HK-2 (cell line): Measurements from ENCODE around the gene TRIM29.
A peak's percentile ranks its signal among the peaks of the same experiment; 100 is the strongest.

Source experiments
- DNase-seq: peaks from one replicate; pipeline ENCODE4 v3.0.0-alpha.2; 2018; ENCODE audit not compliant: unreplicated experiment

Gene TRIM29

DNA sequence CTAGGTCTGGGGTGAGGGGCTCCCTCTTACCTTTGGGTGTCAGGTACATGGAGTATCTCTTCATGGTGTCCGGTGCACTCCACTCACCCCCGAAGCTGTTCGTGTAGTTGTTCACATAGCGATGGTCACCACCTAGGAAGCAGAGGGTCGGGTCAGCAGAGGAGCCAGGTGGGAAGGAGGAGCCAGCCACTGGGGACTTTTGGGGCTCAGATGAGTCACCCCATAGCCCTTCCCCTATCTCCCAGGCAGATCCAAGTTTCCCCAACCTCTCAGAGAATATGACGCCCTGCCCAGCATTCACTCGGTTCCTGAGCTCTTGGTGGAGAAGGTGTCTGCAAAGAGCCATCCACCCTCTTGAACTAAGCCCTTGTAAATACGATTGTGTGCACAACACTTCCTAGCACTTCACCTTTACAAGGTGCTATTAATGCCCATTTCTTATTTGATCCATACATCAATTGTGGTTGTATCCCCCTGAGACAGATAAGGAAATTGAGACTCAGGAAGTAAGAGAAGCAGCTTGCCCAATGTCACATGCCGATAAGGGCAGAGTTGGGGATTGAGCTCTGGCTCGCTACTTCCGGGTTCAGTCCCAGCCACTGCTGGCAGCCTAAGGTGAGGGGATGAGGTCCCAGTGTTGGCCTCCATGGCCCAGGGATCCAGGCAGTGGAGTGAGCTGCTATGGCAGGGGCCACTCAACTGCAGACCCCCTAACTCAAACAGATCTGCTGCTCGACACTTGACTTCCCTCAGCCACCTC, 14.8 kb downstream of the TRIM29 start:
- DNase-seq: no peak

DNA sequence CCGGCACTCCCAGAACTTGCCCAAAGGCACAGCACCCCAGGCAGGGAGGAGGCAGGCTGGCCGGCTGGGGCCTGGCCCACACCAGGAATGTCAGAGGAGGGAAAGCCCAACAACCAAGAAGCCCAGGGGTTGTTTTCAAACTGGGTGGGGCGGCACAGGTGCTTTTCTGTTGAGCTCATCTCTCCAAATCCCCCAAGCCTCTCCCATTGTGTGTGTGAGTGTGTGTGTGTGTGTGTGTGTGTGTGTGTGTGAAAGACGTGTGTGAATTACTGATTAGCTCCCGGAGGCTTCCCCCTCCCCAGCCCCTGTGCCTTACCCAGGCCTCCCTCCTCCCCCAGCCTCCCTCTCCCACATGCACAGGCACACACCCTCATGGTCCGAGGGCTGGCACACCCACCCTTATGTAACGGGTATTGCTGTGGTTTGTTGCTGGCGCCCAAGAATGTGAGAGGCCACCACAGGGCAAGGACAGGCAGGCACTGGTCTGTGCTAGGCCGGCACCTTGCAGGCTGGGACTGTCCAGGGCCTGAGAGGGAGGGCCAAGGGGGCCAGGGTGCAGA, 15.9 kb downstream of the TRIM29 start:
- no peak for DNase-seq

DNA sequence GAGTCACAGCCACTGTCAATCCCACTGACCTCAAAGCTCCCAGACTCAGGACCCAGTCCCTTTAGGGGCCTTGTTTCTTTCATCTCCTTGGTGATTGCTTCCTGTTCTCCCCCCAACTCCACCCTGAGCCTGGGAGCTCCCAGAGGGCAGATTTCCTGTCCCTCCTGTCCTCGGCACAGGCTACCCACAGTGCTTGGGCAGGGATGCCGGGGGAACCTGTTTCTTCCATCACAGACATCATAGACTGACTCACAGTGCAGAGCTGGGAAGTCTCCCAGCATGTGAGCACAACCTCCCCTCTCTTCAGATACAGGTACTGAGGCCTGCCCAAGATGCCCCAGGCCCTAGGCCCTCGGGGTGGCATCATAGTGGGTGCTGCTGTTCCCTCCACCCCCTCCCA, 16.6 kb downstream of the TRIM29 start:
- DNase-seq: no peak

DNA sequence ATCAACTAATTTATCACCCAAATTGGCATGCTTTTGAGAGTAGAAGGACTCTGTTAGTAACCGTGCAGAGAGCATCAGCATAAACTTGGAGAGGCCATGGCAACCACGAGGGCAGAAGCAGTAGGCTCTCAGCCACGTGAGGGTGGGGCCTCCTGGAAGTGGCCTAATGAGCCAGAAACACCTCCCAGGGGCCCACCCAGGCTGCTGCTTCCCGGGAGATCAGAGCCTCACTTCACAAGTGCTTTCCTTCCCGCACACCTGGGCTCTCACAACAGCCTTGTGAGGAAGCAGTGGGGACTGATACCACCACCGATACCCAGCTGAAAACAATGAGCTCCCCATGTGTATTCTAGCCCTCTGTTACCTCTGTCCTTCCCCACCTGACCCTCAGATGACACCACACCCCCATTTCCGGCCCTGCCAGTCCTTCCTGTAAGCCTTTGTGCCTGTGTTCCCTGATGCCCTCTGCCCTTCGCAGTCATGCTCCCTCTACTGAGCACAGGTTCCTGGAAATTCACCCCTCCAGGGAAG, 17.0 kb downstream of the TRIM29 start:
- DNase-seq: no peak

DNA sequence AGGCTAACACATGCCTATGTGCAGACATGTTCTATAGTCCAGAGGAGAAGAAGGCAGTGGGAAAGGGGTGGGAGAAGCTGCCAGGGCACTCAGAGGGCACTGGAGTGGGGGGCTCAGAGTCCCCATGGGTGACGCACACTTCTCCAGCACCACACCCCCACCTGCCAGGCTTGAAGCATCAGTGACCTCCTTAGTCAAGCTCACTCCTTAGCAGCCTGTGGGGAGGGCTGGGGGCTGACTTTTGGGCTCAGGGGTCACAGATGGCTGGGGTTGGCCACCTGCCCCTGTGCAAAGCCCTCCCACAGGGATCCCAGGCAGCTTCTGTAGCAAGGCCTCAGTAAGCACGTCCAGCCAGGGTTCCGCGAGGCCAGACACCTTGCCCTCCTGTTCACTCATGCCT, 18.8 kb downstream of the TRIM29 start:
- DNase-seq: no peak

DNA sequence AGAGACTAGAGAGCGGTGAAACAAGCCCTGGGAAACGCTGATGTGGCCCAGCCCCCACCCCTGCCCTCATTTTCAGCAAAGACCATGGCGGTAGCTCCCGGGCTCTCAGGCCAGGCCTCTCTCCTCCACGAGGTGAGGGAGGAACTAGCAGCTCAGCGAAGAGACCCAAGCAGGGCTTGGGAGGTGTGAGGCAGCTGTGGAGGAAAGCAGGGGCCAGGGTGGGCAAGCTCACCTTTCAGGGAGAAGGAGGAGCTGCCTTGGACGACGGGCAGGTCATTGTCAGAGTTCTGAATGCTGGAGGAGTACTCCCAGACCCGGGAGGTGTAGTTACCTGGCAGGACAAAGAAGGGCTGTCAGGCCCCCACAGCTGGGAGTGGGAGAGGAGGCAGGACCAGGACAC, 19.9 kb downstream of the TRIM29 start:
- no peak for DNase-seq

DNA sequence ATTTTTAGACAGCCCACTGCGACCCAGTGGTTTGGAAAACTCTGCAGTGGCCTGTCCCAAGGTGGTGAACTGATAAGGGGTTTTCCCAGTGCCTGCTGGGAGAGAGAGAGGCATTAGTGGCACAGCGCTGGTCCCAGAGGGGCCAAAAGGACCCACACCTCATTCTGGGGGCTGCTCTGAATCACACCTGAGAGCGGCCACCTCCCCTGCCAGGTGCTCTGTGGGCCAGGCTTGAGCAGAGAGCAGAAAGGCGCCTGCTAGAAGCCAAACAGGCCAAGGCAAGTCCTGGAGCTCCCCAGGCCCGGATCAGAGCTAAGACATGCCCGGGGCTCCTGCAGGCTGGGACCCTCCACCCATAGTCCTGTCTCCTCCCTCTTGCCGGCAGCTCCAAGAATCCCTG, 20.9 kb downstream of the TRIM29 start:
- DNase-seq: no peak

DNA sequence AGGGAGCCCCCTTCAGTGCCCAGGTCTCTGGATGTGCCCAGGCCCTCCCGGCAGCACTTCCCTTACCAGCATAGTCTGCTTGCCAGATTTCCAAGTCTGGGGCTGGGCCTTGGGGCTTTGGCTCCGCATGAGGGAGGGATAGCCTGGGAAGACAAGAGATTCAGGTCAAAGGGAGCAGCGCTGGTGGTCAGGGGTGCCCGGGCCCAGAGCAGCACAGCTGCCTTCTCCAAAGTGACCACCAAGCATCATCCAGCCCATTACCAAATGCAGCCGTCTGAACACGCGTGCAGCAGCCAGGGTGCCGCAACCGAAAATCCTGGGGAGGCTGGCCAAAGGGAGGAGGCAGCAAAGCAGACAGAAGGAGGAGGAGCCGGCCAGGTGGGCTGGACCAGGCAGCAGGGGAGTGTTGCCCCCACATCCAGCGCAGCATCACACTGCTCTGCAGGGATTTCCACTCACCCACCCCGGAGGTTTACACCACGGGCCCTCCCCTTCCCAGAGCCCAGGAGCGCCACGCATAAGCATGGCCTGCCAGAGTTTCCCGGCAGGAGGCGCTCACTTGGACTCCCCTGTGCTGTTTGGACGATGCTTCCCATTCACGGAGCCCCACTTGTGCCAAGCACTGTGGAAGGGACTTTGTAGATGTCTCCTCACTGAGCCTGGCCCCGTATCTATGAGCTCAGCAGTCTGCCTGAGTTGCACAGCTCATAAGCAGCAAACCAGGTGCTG, 22.5 kb downstream of the TRIM29 start:
- no peak for DNase-seq

DNA sequence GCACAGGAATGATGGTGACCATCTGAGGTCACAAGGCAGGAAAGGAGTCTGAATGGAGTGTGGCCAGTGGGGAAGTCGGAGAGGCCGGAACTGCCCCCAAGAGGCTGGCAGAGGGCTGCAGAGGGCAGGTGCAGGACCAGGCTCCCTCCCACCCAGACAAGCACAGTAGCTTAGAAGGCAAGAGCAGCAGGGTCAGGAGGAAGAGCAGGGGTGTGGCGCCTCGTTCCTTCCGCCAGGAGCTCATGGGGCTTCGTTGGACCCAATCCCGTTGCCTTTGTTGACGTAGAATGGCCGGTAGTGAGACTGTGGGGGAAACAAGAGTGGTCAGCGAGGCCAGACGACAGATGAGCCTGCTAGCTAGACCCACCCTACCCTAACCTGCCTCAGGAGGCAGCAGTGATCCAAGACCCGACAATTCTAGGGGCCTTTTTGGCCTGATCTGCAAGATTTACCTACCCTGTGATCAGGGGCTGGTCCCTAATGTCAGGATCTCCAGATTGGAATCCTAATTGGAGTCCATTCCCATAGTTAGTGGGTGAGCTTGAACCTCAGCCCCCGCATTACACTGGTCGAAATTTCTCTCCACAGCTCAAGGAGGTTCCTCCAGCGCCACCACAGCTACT, 25.6 kb downstream of the TRIM29 start:
- DNase-seq: no peak

DNA sequence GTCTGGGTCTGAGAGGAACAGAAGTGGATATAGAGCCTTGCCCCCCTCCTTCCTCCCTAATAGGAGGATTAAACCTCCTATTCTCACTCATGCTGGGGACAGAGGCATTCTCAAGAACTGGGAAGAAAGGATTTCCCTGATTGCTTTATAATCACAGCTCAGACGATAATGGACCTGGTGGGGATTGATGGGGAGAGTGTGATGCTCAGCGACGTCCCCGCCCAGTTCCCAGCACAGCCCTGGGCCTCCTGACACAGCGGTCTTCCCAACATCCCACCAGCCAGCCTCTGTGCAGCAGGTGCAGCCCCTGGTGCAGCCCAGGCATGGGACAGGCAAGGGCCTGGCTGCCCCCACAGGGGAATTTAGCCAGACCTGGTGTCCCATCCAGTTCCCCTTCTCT, 28.4 kb downstream of the TRIM29 start:
- DNase-seq: no peak

DNA sequence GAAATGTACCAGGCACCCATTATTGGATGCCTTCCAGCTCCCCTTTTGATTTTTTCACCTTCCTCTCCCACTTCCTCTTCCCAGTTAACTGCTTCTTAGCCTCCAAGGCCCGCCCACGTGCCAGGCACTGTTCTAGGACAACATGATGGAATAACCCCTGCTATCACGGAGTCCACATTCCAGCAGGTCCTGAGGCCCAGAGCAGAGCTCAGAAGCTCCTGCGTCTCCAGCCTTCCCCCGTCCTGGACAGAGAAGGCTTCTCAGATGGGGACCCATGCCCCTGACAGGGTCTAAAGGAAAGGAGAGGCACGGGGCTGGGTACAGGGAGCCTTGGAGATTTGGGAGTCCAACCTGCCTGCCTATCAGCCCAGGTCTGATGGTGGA, 29.1 kb downstream of the TRIM29 start:
- no peak for DNase-seq

DNA sequence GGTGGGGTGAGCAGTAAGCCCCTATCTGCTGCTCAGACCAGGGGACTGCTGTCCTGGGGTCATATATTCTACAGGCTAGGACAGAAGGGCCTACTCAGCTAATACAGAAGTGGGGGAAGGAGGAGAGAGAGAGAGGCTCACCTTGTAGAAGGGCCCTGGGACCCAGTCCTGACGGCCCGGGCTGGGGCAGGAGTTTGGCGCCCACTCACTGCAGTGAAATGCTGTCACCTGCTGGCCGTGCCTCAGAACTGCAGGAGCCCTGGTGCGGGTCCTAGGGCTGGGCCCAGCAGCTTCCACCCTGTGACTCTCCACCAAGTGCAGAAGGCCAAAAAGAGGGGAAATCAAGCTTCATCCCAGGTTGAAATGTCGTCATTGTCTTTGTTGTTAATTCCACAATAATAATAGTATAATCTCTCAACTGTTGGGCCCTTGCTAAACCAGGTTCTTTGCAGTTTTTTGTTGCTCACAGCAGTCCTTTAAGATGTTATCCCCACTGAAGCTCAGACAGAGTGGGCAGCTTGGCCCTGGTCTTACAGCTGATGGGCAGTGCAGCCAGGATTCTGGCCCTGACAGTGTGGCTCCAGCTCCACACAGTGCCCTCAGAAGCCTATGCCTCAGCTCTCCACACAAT, 29.6 kb downstream of the TRIM29 start:
- peak; percentile 52 for DNase-seq

DNA sequence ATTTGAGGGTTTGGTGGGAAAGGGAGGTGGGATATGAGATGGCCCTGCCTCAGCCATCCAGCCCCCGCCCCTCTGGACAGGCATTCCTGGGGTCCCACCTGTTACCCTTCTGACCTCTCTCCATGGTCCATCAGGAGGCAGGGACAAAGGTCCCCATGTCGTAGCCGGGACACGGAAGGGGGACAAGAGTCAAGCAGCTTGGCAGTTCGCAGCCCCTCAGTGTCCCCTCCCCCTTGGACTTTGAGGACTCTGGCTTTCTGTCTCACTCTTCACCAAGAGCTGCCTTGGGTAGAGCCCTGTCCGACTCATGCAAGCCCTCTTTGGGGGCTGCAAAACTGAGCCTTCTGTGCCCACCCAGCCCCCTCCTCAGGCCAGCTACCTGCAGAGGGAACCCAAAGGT, 30.2 kb downstream of the TRIM29 start:
- no peak for DNase-seq

DNA sequence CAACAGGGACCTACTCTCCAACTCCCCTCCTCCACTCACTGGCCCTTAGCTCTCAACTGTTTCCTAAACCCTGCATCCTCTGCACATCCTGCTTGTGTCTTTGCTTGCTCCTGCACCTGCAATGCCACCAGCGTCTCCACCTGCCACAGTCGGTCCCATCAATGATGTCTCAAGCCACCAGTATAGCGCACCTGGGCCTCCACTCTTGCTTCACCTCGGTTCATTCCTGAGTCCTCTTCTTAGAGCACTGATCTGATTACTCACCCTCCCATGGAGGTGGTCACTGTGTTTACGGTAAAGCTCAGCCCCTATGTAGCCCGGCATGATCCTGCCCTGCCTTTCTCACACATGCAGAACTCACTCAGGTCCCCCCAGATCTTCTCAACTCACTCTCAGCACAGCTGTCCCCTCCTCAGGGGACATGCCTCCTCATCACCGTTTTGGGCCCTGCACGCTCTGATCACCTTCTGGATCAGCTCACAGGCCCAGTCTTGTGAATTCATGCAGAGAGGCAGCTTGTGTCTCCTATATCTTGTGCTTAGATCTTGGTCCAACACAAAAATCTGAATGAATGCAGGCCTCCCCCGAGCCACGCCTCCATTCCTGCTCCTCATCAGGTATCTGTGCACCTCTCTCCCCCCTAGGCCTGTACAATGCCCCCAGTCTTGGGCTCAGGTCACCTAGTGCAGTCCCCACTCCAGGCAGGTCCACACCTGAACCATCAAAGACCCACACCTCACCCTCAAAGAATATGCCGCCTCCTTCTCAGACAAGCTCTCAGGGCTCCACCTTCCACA, 31.4 kb downstream of the TRIM29 start:
- DNase-seq: no peak

DNA sequence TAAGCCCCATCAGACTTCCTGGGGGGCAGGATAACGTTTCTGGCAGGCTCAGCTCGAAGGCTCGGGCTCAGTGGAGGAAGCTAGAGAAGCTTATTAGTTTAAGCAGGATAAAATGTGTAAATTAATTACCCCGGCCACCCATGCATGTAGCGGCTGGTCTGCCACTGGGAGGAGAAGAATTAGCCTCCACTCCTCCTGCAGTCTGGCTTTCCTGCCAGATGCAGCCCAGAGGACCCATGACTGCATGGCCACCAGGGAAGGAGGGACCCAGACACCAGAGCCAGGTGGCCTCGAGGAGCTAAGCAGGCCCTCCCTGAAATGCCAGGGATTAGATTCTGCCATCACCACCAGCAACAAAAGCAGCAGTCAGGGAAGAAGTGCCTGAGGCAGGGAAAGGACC, 32.3 kb downstream of the TRIM29 start:
- no peak for DNase-seq

DNA sequence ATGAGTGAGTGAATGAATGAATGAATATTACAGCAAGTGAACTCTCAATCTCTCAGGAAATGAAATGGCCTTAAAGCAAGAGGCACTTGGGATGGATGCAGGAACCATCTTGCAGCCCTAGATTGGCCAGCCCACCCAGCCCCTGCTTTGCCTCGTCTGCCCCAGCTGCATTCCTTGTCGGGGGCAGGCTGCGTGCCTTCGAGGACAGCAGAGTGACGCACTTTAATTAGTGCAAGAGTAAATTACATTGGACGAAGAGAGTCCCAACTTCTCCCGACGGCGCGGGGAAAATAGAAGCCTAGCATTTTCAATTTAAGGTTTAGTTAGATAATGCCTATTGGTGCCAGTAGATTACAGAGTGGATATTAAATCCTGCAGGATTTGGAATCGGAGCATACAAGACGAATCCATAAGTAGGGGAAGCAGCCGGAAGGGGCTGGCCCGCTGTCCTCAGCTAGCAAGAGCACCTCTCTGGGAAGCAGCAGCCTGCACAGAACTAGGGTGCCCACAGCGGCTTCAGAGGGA, 33.8 kb downstream of the TRIM29 start:
- no peak for DNase-seq

DNA sequence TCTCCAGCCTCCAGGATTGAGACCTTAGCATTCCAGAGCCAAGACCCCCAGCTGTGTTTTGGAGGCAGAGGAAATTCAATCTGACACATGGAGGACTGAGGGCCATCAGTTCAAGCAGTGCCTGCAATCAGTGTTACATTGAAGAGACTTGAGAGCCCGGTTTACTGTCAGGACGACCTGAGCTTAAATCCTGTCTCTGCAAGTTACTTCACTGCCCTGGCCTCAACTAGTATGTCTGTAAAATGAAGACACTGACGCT, 35.1 kb downstream of the TRIM29 start:
- no peak for DNase-seq

DNA sequence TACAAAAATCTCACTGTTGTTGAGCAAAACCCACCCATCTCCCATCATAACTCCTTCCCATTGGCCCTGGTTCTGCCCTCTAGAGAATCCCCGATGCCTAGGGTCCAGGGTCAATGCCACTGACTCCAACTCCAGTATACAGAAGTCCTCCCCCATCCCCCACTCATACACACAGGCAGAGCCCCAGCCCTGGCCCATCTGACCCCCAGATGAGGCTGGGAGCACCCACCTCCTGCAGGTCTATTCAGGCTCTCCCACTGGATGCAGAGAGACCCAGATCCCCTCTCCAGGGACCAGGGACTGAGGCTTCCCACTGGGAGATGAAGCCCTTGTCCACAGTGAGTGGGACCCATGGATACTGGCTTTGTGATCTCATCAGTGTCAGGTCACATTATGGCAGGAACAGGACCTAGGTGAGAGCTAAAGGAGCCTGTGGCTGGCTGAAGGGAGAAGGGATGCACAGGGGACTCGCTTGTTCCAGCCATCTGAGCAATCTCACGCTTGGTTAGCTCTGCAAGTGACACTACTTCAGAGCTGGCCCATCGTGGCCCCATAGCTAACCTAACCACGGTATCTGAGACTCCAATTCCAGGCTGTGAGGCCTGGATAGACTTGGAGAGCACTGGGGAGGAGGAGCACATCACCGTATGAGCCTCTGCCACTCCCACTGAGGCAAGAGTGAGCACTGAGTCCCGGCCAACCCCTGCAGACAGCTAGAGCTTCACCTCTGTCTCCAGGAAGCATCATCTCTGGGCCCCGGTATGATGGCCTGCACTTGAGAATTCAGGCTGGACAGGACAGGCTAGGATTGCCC, 35.7 kb downstream of the TRIM29 start:
- no peak for DNase-seq

DNA sequence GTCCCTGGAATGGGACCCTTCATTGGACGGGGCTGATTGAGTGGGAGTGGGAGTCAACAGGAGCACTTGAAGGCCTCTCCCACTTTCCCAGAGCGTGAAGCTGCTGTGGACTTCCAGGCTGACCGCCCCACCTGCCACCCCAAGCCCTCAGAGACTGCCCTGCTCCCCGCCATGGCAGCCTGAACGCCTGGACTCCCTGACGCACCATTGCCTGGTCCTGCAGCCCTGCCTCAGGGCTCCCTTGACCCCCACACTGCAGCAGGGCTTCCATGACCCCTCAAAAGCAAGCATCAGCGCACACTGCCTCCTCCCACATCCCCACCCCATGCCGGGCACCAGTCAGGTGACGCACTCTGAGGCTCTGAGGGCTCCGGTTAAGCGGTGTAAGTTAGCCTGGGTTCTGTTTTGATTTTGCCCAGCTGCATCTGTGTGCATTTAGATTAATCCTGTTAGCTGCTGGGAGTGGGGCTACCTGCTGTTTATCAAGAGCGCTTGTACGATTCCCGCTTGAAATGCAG, 39.4 kb downstream of the TRIM29 start:
- no peak for DNase-seq

DNA sequence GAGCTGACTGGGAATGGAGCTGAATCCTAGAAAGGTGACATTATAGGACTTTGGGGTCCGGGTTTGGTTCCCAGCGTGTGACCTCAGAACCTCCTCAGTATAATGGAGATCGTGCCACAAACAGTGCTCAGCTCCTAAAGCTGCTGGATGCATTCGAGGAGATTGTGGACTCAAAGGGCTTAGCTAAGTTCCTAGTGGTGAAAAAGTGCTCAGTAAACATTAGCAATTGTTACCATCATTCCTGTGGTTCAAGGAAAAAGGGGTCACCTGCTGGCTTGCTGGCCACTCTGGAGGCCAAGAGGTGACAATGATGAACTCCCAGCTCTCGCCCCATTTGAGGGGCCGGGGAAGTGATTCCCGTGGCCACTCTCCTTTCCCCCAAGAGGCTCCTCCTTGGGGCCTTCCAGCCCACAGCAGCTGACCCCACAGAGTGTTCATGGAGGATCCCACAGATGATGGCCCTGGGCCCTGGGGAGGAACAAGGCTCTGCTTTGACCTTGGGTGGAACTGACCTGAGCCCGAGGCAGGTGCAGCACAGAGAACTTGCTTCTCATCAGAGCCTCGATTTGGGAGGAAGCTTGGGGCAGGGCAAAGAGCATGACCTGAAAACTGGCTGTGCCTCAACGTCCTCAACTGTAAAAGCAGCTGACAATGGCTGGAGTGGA, 40.1 kb downstream of the TRIM29 start:
- no peak for DNase-seq
